Spleen (tissue), 11 donors: ENCODE results near the gene FAM13B. TPM values are rescaled to one million over a fixed set of nuclear protein-coding genes. Genes with fewer than 3 reads are reported as not detected.
A peak's percentile ranks its signal among the peaks of the same experiment; 100 is the strongest.
"Not testable (repeated sequence)": the region's sequence is repeated elsewhere in the genome, so short reads cannot be mapped to it uniquely, and the experiment has no call there.

ENCODE experiments used
- DNase-seq: peaks from one replicate; pipeline ENCODE4 v3.0.0-alpha.2; 2020
- H3K27ac ChIP-seq, 8 donors: fragments of 200-600 bp; sonication (generic) in 7 of 8; 1 replicate in 4 of 8; 2 replicates in 4 of 8; pipeline versions ENCODE4 v1.5.0 to v1.8.0; 2016 to 2021; ENCODE audit warnings: inconsistent platforms in 4 of 8, mild to moderate bottlenecking in 4 of 8, moderate library complexity in 1 of 8
- H3K27me3 ChIP-seq, 7 donors: fragments of 200-600 bp; sonication (generic) in 6 of 7; replicated peaks in 1 of 7; 1 replicate in 4 of 7; 2 replicates in 3 of 7; pipeline versions ENCODE4 v1.5.0 to v1.8.0; 2016 to 2021; ENCODE audit warnings: inconsistent platforms in 3 of 7, mild to moderate bottlenecking in 1 of 7
- H3K36me3 ChIP-seq, 6 donors: fragments of 200-600 bp; sonication (generic) in 5 of 6; 1 replicate in 4 of 6; 2 replicates in 2 of 6; pipeline versions ENCODE4 v1.5.0 to v1.8.0; 2016 to 2021; ENCODE audit warnings: inconsistent platforms in 2 of 6
- H3K4me1 ChIP-seq, 6 donors: fragments of 200-600 bp; sonication (generic) in 5 of 6; 1 replicate in 3 of 6; 2 replicates in 3 of 6; pipeline versions ENCODE4 v1.5.0 to v1.8.0; 2016 to 2021; ENCODE audit warnings: inconsistent platforms in 3 of 6
- H3K4me3 ChIP-seq, 8 donors: fragments of 200-600 bp; sonication (generic) in 7 of 8; 1 replicate in 4 of 8; 2 replicates in 4 of 8; pipeline versions ENCODE4 v1.5.0 to v1.8.0; 2016 to 2021; ENCODE audit warnings: inconsistent platforms in 4 of 8, mild to moderate bottlenecking in 4 of 8, moderate library complexity in 2 of 8
- H3K9me3 ChIP-seq, 8 donors: fragments of 200-600 bp; sonication (generic) in 7 of 8; 1 replicate in 4 of 8; 2 replicates in 4 of 8; pipeline versions ENCODE4 v1.5.0 to v1.8.0; 2016 to 2021; ENCODE audit warnings: inconsistent platforms in 4 of 8
- CTCF ChIP-seq, 11 experiments: fragments of 200-600 bp in 7 of 11; fragments of 450-650 bp in 4 of 11; sonication (generic) in 4 of 11; IDR thresholded peaks in 8 of 11; conservative IDR thresholded peaks in 3 of 11; 1 replicate in 7 of 11; 2 replicates in 4 of 11; pipeline versions ENCODE4 v1.4.0 to v1.8.0; 2016 to 2021; ENCODE audit warnings: antibody characterized with exemption in 11 of 11, inconsistent platforms in 4 of 11, mild to moderate bottlenecking in 1 of 11
- POLR2A ChIP-seq, 3 donors: fragments of 450-650 bp; IDR thresholded peaks; one replicate each; pipeline ENCODE4 v1.5.1; 2017; ENCODE audit warnings: antibody characterized with exemption in 3 of 3, mild to moderate bottlenecking in 1 of 3
- POLR2AphosphoS5 ChIP-seq, 3 donors: sonication (generic); formaldehyde crosslinking; IDR thresholded peaks; one replicate each; pipeline ENCODE4 v1.5.1; 2017; ENCODE audit warnings: antibody characterized with exemption in 3 of 3
- WGBS, 5 donors: extraction: QIAGEN DNeasy Blood & Tissue Kit in 3 of 5; methylation state at CpG; one replicate each; pipeline versions ENCODE4 v1.1.5 to v1.1.7; 2013 to 2018; 5-methylcytosine and 5-hydroxymethylcytosine counted together
- intact Hi-C: fragments of 100-400 bp; cut with DNase I; formaldehyde crosslinking; loops from one replicate; pipeline ENCODE4 v1.15.0; 2023; ENCODE audit warnings: low total_unique reads
- polyA plus RNA-seq, 3 donors: library from polyadenylated mRNA; stranded (reverse); fragments of 200-250 nt; gene quantifications; one replicate each; pipeline ENCODE4 v1.2.1, GENCODE V29; 2013
- total RNA-seq, 7 donors: library from RNA; depleted of rRNA in 3 of 7; stranded (reverse); fragments of >200 nt in 3 of 7; fragmentation: NEBNext Ultra II Directional in 4 of 7; extraction: Animal tissue kit (Norgen Biotek cat#: 25700) in 4 of 7; gene quantifications; one replicate each; pipeline versions ENCODE4 v1.1.0 to v1.2.1, GENCODE V29; 2016 to 2021
- donor health status: healthy with polysubstance abuse.
- donor health status: DM: no; HTN: no; CAD: no; lungs with moderate emphysema.
- donor health status: DM: no; HTN: no; CAD: no.
- donor health status: Bipolar disorder and iron deficiency.
- donor health status: healthy.
- donor health status: DM: no; HTN: no; CAD: no.
- donor health status: DM: yes; HTN: yes; CAD: no.

Gene FAM13B
- total and polyA plus RNA-seq, 10 donors: 11.3 to 91.9 (median 66.4) TPM

DNA sequence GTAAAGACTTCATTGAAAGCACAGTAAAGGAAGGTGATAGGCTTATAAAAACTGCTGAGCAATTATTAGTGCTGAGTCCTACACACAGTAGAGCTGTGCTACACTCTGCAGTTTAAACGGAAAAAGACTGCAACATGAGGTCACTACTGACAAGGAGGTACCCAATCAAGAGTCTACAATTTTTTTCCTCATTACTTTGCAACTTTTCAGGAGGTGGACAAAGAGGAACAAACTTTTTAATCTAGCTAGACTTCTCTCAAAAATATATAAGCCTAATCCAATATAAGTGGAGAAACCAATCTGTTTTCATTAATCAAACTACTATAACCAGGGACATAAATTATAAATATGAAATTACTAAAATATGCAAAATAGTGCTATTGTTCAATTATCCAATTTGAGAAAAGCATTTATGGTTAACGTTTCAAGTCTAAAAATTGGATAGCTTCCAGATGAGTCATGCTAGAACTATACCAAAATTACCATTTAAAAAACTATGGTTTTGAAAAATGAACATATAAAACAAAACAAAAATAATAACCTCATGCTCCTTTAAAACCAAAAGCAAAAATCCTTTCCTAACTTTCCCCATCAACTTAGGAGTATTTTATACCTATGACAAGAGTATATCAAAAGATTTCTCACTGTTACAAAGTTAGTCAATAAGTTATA is 37.7 kb downstream of the FAM13B start:
- Histone ChIP-seq H3K9me3 (peaks cover 0 to 13% (median 8%) of the 10 kb centered on the region in 8 donors), H3K36me3 (peaks cover 0 to 59% (median 17%) of the 10 kb centered on the region in 6 donors), H3K27ac (peak overlapping the region in 6 of 8 donors; percentile 34 to 56 (median 44)), H3K4me3 (no peak overlapping the region), H3K27me3 (no peaks in the 10 kb centered on the region), H3K4me1 (peaks cover 6 to 51% (median 28%) of the 10 kb centered on the region in 6 donors)
- 13 to 29% (median 18%) methylated on average over 2 of the region's 2 CpGs for WGBS, 5 donors
- TF ChIP-seq POLR2A (IDR thresholded peaks at IDR 0.05): no peak
- TF ChIP-seq POLR2AphosphoS5 (IDR thresholded peaks at IDR 0.05): no peak
- TF ChIP-seq CTCF (IDR thresholded peaks at IDR 0.05 in 8 of 11, conservative IDR thresholded peaks at IDR 0.05 in 3 of 11): no peak
- intact Hi-C loops: no loop called here
- no peak for DNase-seq

GRCh38 chr5:137994556-137994955 is 38.3 kb downstream of the FAM13B start:
- WGBS, 5 donors: 63 to 94% (median 83%) methylated on average over 2 of the region's 2 CpGs
- H3K36me3 ChIP-seq: peaks cover 0 to 56% (median 13%) of the 10 kb centered on the region in 6 donors
- H3K4me1 ChIP-seq: peaks cover 6 to 44% (median 27%) of the 10 kb centered on the region in 6 donors
- intact Hi-C loops: no loop called here
- H3K4me3 ChIP-seq: no peak overlapping the region
- H3K9me3 ChIP-seq: peaks cover 0 to 13% (median 8%) of the 10 kb centered on the region in 8 donors
- no peak for DNase-seq
- H3K27me3 ChIP-seq: no peaks in the 10 kb centered on the region
- H3K27ac ChIP-seq: peak overlapping the region in 5 of 8 donors; percentile 34 to 56 (median 41)
- TF ChIP-seq POLR2A (IDR thresholded peaks at IDR 0.05) (no peak), CTCF (IDR thresholded peaks at IDR 0.05 in 8 of 11, conservative IDR thresholded peaks at IDR 0.05 in 3 of 11) (no peak), POLR2AphosphoS5 (IDR thresholded peaks at IDR 0.05) (no peak)

GRCh38 chr5:137989419-137989818 is 43.5 kb downstream of the FAM13B start:
- WGBS, 5 donors: 94 to 99% (median 97%) methylated on average over 5 of the region's 5 CpGs
- H3K36me3 ChIP-seq: peaks cover 0 to 76% (median 17%) of the 10 kb centered on the region in 6 donors
- peaks cover under 1 to 20% (median 3%) of the 10 kb centered on the region in 6 donors for H3K4me1 ChIP-seq
- H3K9me3 ChIP-seq: no peaks in the 10 kb centered on the region
- no peak for DNase-seq
- intact Hi-C loops: no loop called here
- no peak for TF ChIP-seq POLR2AphosphoS5 (IDR thresholded peaks at IDR 0.05)
- no peak for TF ChIP-seq CTCF (IDR thresholded peaks at IDR 0.05 in 8 of 11, conservative IDR thresholded peaks at IDR 0.05 in 3 of 11)
- no peak for TF ChIP-seq POLR2A (IDR thresholded peaks at IDR 0.05)
- H3K27ac ChIP-seq: no peak overlapping the region
- H3K4me3 ChIP-seq: no peak overlapping the region
- no peaks in the 10 kb centered on the region for H3K27me3 ChIP-seq

- intact Hi-C loops: no loop called here
- DNase-seq: no peak
- Histone ChIP-seq H3K4me1 (no peaks in the 10 kb centered on the region), H3K27me3 (no peaks in the 10 kb centered on the region), H3K9me3 (peaks cover 0 to 3% (median 1%) of the 10 kb centered on the region in 8 donors), H3K36me3 (peaks cover 0 to 64% (median 22%) of the 10 kb centered on the region in 6 donors), H3K27ac (no peak overlapping the region), H3K4me3 (no peak overlapping the region)
- no peak for TF ChIP-seq CTCF (IDR thresholded peaks at IDR 0.05 in 8 of 11, conservative IDR thresholded peaks at IDR 0.05 in 3 of 11)
- TF ChIP-seq POLR2AphosphoS5 (IDR thresholded peaks at IDR 0.05): no peak
- no peak for TF ChIP-seq POLR2A (IDR thresholded peaks at IDR 0.05)
- WGBS, 5 donors: 90 to 98% (median 94%) methylated on average over 3 of the region's 3 CpGs
Observed at GRCh38 chr5:137975208-137975607, 57.7 kb downstream of the FAM13B start.

DNA sequence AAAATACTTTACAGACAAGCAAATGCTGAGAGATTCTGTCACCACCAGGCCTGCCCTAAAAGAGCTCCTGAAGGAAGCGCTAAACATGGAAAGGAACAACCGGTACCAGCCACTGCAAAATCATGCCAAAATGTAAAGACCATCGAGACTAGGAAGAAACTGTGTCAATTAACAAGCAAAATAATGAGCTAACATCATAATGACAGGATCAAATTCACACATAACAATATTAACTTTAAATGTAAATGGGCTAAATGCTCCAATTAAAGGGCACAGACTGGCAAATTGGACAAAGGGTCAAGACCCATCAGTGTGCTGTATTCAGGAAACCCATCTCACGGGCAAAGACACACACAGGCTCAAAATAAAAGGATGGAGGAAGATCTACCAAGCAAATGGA is 62.5 kb downstream of the FAM13B start:
- H3K27ac ChIP-seq, DNase-seq, intact Hi-C loops, H3K9me3 ChIP-seq, H3K27me3 ChIP-seq, H3K4me3 ChIP-seq, H3K4me1 ChIP-seq: not testable (repeated sequence)
- H3K36me3 ChIP-seq: peaks cover 0 to 47% (median 21%) of the 10 kb centered on the region in 6 donors
- 96 to 99% (median 97%) methylated on average over 2 to 4 of the region's 4 CpGs for WGBS, 5 donors
